Activated CD4-positive, alpha-beta T cell treated with anti-CD3 and anti-CD28 coated beads for 36 hours (primary cell): ENCODE measurements around the gene PCK1. TPM values are rescaled to one million over a fixed set of nuclear protein-coding genes. Genes with fewer than 3 reads are reported as not detected.

ENCODE experiments used
- ATAC-seq: fragments of 200-7000 bp; cut with Tn5 transposase; one replicate; pipeline ENCODE4 v1.10.0; 2021; ENCODE audit warnings: mild to moderate bottlenecking, moderate library complexity
- CTCF ChIA-PET: fragments of 350-600 bp; sonication (Branson Sonifier 250); formaldehyde crosslinking; loops from one replicate; lab custom pipeline; 2021; ENCODE audit warnings: antibody characterized with exemption; lab: Charles Lee
- POLR2A ChIA-PET: fragments of 350-600 bp; sonication (Branson Sonifier 250); formaldehyde crosslinking; loops from one replicate; lab custom pipeline; 2021; ENCODE audit warnings: antibody characterized with exemption, inconsistent platforms; lab: Charles Lee
- DNase-seq: peaks from one replicate; pipeline ENCODE4 v3.0.0-alpha.2; 2020
- H3K27ac Mint-ChIP-seq: one replicate; pipeline ENCODE4 v1.8.0; 2021; ENCODE audit warnings: mixed read lengths
- H3K27me3 Mint-ChIP-seq: one replicate; pipeline ENCODE4 v1.8.0; 2021; ENCODE audit warnings: mixed read lengths
- H3K36me3 Mint-ChIP-seq: one replicate; pipeline ENCODE4 v1.8.0; 2021; ENCODE audit warnings: low read depth, mixed read lengths
- H3K4me1 Mint-ChIP-seq: one replicate; pipeline ENCODE4 v1.8.0; 2021; ENCODE audit warnings: mixed read lengths
- H3K4me3 Mint-ChIP-seq: one replicate; pipeline ENCODE4 v1.8.0; 2021; ENCODE audit warnings: mild to moderate bottlenecking, moderate library complexity, mixed read lengths
- H3K9me3 Mint-ChIP-seq: one replicate; pipeline ENCODE4 v1.8.0; 2021; ENCODE audit warnings: low read depth, mixed read lengths
- intact Hi-C, 2 experiments: fragments of 100-400 bp; cut with DNase I in 1 of 2; cut with micrococcal nuclease in 1 of 2; formaldehyde crosslinking; loops; one replicate each; pipeline versions ENCODE4 v1.14.2 to v1.15.1; 2022 to 2024; cut with DNase I, micrococcal nuclease
- total RNA-seq, 2 experiments: library from RNA; stranded (reverse); gene quantifications; one replicate each; pipeline ENCODE4 v1.2.3, GENCODE V29; 2021

PCK1 gene
- total RNA-seq, 2 experiments from 2014 or later: not detected

GRCh38 chr20:57613481-57613921, 52.6 kb downstream of the PCK1 start:
- intact Hi-C loops: loop anchor here in 1 of 2 experiments (10.0 kb wide), 1 partner anchor 1201 kb away; no protein-coding TSS in a partner anchor
- no peak for ATAC-seq

GRCh38 chr20:57614490-57615444, 53.9 kb downstream of the PCK1 start:
- ChIA-PET POLR2A (no interaction called here), CTCF (interaction anchor here (0.5 to 1.3 kb wide), 2 partner anchors 13 to 39 kb away, joined by 4 to 5 read pairs; no protein-coding TSS in a partner anchor)
- Mint-ChIP-seq H3K9me3 (no peaks in the 10 kb centered on the region), H3K27ac (no peak overlapping the region), H3K4me1 (peaks cover 31% of the 10 kb centered on the region), H3K27me3 (peaks cover 7% of the 10 kb centered on the region), H3K4me3 (no peak overlapping the region), H3K36me3 (peaks cover 2% of the 10 kb centered on the region)
- intact Hi-C loops: loop anchor here in 1 of 2 experiments (10.0 kb wide), 1 partner anchor 1200 kb away; no protein-coding TSS in a partner anchor
- DNase-seq (no peak), ATAC-seq (no peak)

More at GRCh38 chr20:57613481-57613921, 52.6 kb downstream of the PCK1 start:
- Mint-ChIP-seq H3K9me3 (no peaks in the 10 kb centered on the region), H3K4me3 (no peak overlapping the region), H3K27me3 (peaks cover 7% of the 10 kb centered on the region), H3K4me1 (peaks cover 18% of the 10 kb centered on the region), H3K27ac (no peak overlapping the region), H3K36me3 (peaks cover 2% of the 10 kb centered on the region)
- no peak for DNase-seq
- ChIA-PET CTCF (interaction anchor here (0.6 kb wide), 1 partner anchor 405 kb away, joined by 3 read pairs; no protein-coding TSS in a partner anchor), POLR2A (no interaction called here)

GRCh38 chr20:57615445-57615811, 54.5 kb downstream of the PCK1 start:
- CTCF ChIA-PET: interaction anchor here (0.5 to 1.3 kb wide), 3 partner anchors 13 to 38 kb away, joined by 4 to 5 read pairs (median 4); no protein-coding TSS in a partner anchor
- Mint-ChIP-seq H3K9me3 (no peaks in the 10 kb centered on the region), H3K36me3 (peaks cover 2% of the 10 kb centered on the region), H3K4me1 (peaks cover 38% of the 10 kb centered on the region), H3K27me3 (peaks cover 7% of the 10 kb centered on the region), H3K27ac (no peak overlapping the region), H3K4me3 (no peak overlapping the region)
- ATAC-seq (no peak), DNase-seq (no peak)
- POLR2A ChIA-PET: no interaction called here
- intact Hi-C loops: loop anchor here in 1 of 2 experiments (10.0 kb wide), 1 partner anchor 1199 kb away; no protein-coding TSS in a partner anchor

GRCh38 chr20:57616143-57616951, 55.4 kb downstream of the PCK1 start:
- no peak for ATAC-seq
- H3K36me3 Mint-ChIP-seq: peaks cover 2% of the 10 kb centered on the region
- H3K27ac Mint-ChIP-seq: no peak overlapping the region
- CTCF ChIA-PET: interaction anchor here (1.1 to 1.3 kb wide), 2 partner anchors 12 to 14 kb away, joined by 4 read pairs; no protein-coding TSS in a partner anchor
- POLR2A ChIA-PET: no interaction called here
- no peaks in the 10 kb centered on the region for H3K9me3 Mint-ChIP-seq
- H3K27me3 Mint-ChIP-seq: peaks cover 7% of the 10 kb centered on the region
- H3K4me3 Mint-ChIP-seq: no peak overlapping the region
- no peak for DNase-seq
- H3K4me1 Mint-ChIP-seq: peaks cover 47% of the 10 kb centered on the region
- intact Hi-C loops: loop anchor here in 1 of 2 experiments (10.0 kb wide), 1 partner anchor 1198 kb away; no protein-coding TSS in a partner anchor

GRCh38 chr20:57617079-57617795, 56.3 kb downstream of the PCK1 start:
- Mint-ChIP-seq H3K27me3 (peaks cover 7% of the 10 kb centered on the region), H3K9me3 (no peaks in the 10 kb centered on the region), H3K27ac (no peak overlapping the region), H3K36me3 (peaks cover 2% of the 10 kb centered on the region), H3K4me1 (peaks cover 51% of the 10 kb centered on the region), H3K4me3 (no peak overlapping the region)
- DNase-seq (no peak), ATAC-seq (no peak)
- CTCF ChIA-PET: interaction anchor here (0.6 to 1.3 kb wide), 4 partner anchors 14 to 109 kb away, joined by 3 to 5 read pairs (median 3); no protein-coding TSS in a partner anchor
- POLR2A ChIA-PET: interaction anchor here (0.6 to 3.9 kb wide), 2 partner anchors 12 to 63 kb away, joined by 4 to 57 read pairs; no protein-coding TSS in a partner anchor
- intact Hi-C loops: loop anchor here in 1 of 2 experiments (10.0 kb wide), 1 partner anchor 1198 kb away; no protein-coding TSS in a partner anchor

Other genes with a start within 250 kb of the PCK1 start
- not detected for gene SPO11, start 231.3 kb upstream of the PCK1 start, total RNA-seq
- gene RAE1, start 209.9 kb upstream of the PCK1 start, total RNA-seq: 10 to 100 TPM; 42.7 to 48.9 TPM
- 100 to 1,000 TPM in 1 of 2 experiments, 10 to 100 TPM in 1; 96.5 to 101 TPM for gene RBM38, start 169.7 kb upstream of the PCK1 start, total RNA-seq
- gene CTCFL, start 36.0 kb upstream of the PCK1 start, total RNA-seq: not detected
- gene ZBP1, start 59.3 kb downstream of the PCK1 start, total RNA-seq: 1 to 10 TPM in 1 of 2 experiments, under 1 TPM in 1; 0.30 to 1.4 TPM
- gene PMEPA1, start 148.9 kb downstream of the PCK1 start, total RNA-seq: 1 to 10 TPM; 1.6 to 1.8 TPM